Measurements from ENCODE around the gene ADAMTSL2.

ADAMTSL2 gene

GRCh38 chr9:133595910-133596309 is 61.4 kb downstream of the ADAMTSL2 start:
- H3K4me3 ChIP-seq (ENCODE audit: control insufficient read depth, low read depth, low read length) = no peak overlapping the region
- DNase-seq (ENCODE audit: low read depth) = no peak
- TF ChIP-seq CTCF (IDR thresholded peaks at IDR 0.05; ENCODE audit: control insufficient read depth, insufficient read depth, low read depth, low read length, missing control alignments) = no peak

GRCh38 chr9:133597316-133597957 is 62.9 kb downstream of the ADAMTSL2 start:
- H3K4me3 ChIP-seq (ENCODE audit: control insufficient read depth, low read depth, low read length) = no peak overlapping the region
- no peak for TF ChIP-seq CTCF (IDR thresholded peaks at IDR 0.05; ENCODE audit: control insufficient read depth, insufficient read depth, low read depth, low read length, missing control alignments)
- no peak for DNase-seq (ENCODE audit: low read depth)

GRCh38 chr9:133598978-133599377 is 64.5 kb downstream of the ADAMTSL2 start:
- DNase-seq (ENCODE audit: low read depth) = no peak
- H3K4me3 ChIP-seq (ENCODE audit: control insufficient read depth, low read depth, low read length) = no peak overlapping the region
- TF ChIP-seq CTCF (IDR thresholded peaks at IDR 0.05; ENCODE audit: control insufficient read depth, insufficient read depth, low read depth, low read length, missing control alignments) = no peak

GRCh38 chr9:133599470-133600173 is 65.1 kb downstream of the ADAMTSL2 start:
- no peak for TF ChIP-seq CTCF (IDR thresholded peaks at IDR 0.05; ENCODE audit: control insufficient read depth, insufficient read depth, low read depth, low read length, missing control alignments)
- no peak for DNase-seq (ENCODE audit: low read depth)
- no peak overlapping the region for H3K4me3 ChIP-seq (ENCODE audit: control insufficient read depth, low read depth, low read length)

- H3K4me3 ChIP-seq (ENCODE audit: control insufficient read depth, low read depth, low read length) = no peak overlapping the region
- TF ChIP-seq CTCF (IDR thresholded peaks at IDR 0.05; ENCODE audit: control insufficient read depth, insufficient read depth, low read depth, low read length, missing control alignments) = no peak
- DNase-seq (ENCODE audit: low read depth) = no peak
These were observed 66.2 kb downstream of the ADAMTSL2 start for GRCh38 chr9:133600739-133601138.

- DNase-seq (ENCODE audit: low read depth) = no peak
- no peak overlapping the region for H3K4me3 ChIP-seq (ENCODE audit: control insufficient read depth, low read depth, low read length)
- no peak for TF ChIP-seq CTCF (IDR thresholded peaks at IDR 0.05; ENCODE audit: control insufficient read depth, insufficient read depth, low read depth, low read length, missing control alignments)
These were observed 67.2 kb downstream of the ADAMTSL2 start for GRCh38 chr9:133601746-133602145.

Measured in AG09309 (cell line).